Aorta (tissue), 5 donors: ENCODE data around the gene AGPAT4. TPM values are rescaled to one million over a fixed set of nuclear protein-coding genes. Genes with fewer than 3 reads are reported as not detected.

Source experiments
- ATAC-seq: fragments of 200-7000 bp; cut with Tn5 transposase; one replicate; pipeline ENCODE4 v1.9.1; 2022; ENCODE audit warnings: moderate library complexity; ENCODE audit not compliant: low FRiP score
- DNase-seq, 2 donors: peaks; one replicate each; pipeline ENCODE4 v3.0.0-alpha.2; 2020
- H3K27ac ChIP-seq, 2 donors: one replicate each; pipeline ENCODE4 v1.5.1; 2013; ENCODE audit warnings: low read length in 2 of 2, mild to moderate bottlenecking in 2 of 2, moderate library complexity in 2 of 2, control low read depth in 1 of 2, inconsistent platforms in 1 of 2, low read depth in 1 of 2
- H3K27me3 ChIP-seq, 2 donors: one replicate each; pipeline ENCODE4 v1.6.1; 2013; ENCODE audit warnings: control low read depth in 1 of 2, low read length in 1 of 2, mild to moderate bottlenecking in 1 of 2, moderate library complexity in 1 of 2; ENCODE audit not compliant: insufficient read depth in 2 of 2, control insufficient read depth in 1 of 2
- H3K36me3 ChIP-seq, 2 donors: one replicate each; pipeline ENCODE4 v1.6.1; 2013; ENCODE audit warnings: control low read depth in 1 of 2, low read length in 1 of 2, mild to moderate bottlenecking in 1 of 2; ENCODE audit not compliant: insufficient read depth in 2 of 2, control insufficient read depth in 1 of 2
- H3K4me1 ChIP-seq, 2 donors: one replicate each; pipeline ENCODE4 v1.6.1; 2013; ENCODE audit warnings: low read length in 2 of 2, control low read depth in 1 of 2, mild to moderate bottlenecking in 1 of 2, moderate library complexity in 1 of 2; ENCODE audit not compliant: insufficient read depth in 2 of 2, control insufficient read depth in 1 of 2
- H3K4me3 ChIP-seq, 2 donors: one replicate each; pipeline ENCODE4 v1.5.1; 2013; ENCODE audit warnings: low read length in 2 of 2, control low read depth in 1 of 2, mild to moderate bottlenecking in 1 of 2
- H3K9me3 ChIP-seq: one replicate; pipeline ENCODE4 v1.6.1; 2013; ENCODE audit warnings: mild to moderate bottlenecking, low read length; ENCODE audit not compliant: control insufficient read depth
- WGBS, 2 donors: extraction: QIAGEN DNeasy Blood & Tissue Kit; methylation state at CpG; one replicate each; pipeline ENCODE4 v1.1.7; 2013; 5-methylcytosine and 5-hydroxymethylcytosine counted together
- intact Hi-C, 2 donors: fragments of 100-400 bp; cut with DNase I; formaldehyde crosslinking; loops; one replicate each; pipeline versions ENCODE4 v1.14.2 to v1.15.0; 2022
- polyA plus RNA-seq, 2 donors: library from polyadenylated mRNA; stranded (reverse); fragments of 200-250 nt; gene quantifications; one replicate each; pipeline ENCODE4 v1.2.3, GENCODE V29; 2013
- total RNA-seq, 2 donors: library from RNA; stranded (reverse); fragmentation: NEBNext Ultra II Directional; extraction: Animal tissue kit (Norgen Biotek cat#: 25700); gene quantifications; one replicate each; pipeline ENCODE4 v1.2.1, GENCODE V29; 2021
- donor health status: healthy with polysubstance abuse.
- donor health status: Bipolar disorder and iron deficiency.
- donor health status: DM: no; HTN: no; CAD: no.
- donor health status: DM: no; HTN: no; CAD: no.
- donor health status: DM: yes; HTN: yes; CAD: no.

AGPAT4 gene
- total and polyA plus RNA-seq, 4 donors, result 1.0 to 17.9 (median 11.0) TPM

- no peaks in the 10 kb centered on the region for H3K9me3 ChIP-seq
- no peak overlapping the region for H3K4me3 ChIP-seq
- H3K36me3 ChIP-seq, result no peaks in the 10 kb centered on the region
- DNase-seq (no peak), ATAC-seq (peak; percentile 19)
- H3K27ac ChIP-seq, result no peak overlapping the region
- H3K27me3 ChIP-seq, result no peaks in the 10 kb centered on the region
- intact Hi-C loops, result loop anchor here (5.0 to 10.0 kb wide), 2 partner anchors 211 to 219 kb away; no protein-coding TSS in a partner anchor
- 93 to 96% methylated on average over 10 of the region's 10 CpGs for WGBS, 2 donors
- H3K4me1 ChIP-seq, result no peaks in the 10 kb centered on the region
Observed at GRCh38 chr6:161153725-161154124, 120.1 kb downstream of the AGPAT4 start.

GRCh38 chr6:161152907-161153662, 120.8 kb downstream of the AGPAT4 start:
- ATAC-seq, result peak; percentile 36
- H3K27me3 ChIP-seq, result no peaks in the 10 kb centered on the region
- H3K4me3 ChIP-seq, result no peak overlapping the region
- no peak overlapping the region for H3K27ac ChIP-seq
- peaks cover 0 to under 1% of the 10 kb centered on the region in 2 donors for H3K36me3 ChIP-seq
- no peak for DNase-seq
- H3K4me1 ChIP-seq, result no peaks in the 10 kb centered on the region
- no peaks in the 10 kb centered on the region for H3K9me3 ChIP-seq
- WGBS, 2 donors, result 94 to 95% methylated on average over 18 of the region's 18 CpGs
- intact Hi-C loops, result loop anchor here (5.0 to 10.0 kb wide), 2 partner anchors 212 to 219 kb away; no protein-coding TSS in a partner anchor

- intact Hi-C loops, result loop anchor here (5.0 to 10.0 kb wide), 2 partner anchors 212 to 220 kb away; no protein-coding TSS in a partner anchor
- WGBS, 2 donors, result 88 to 92% methylated on average over 9 of the region's 9 CpGs
- Histone ChIP-seq H3K27ac (no peak overlapping the region), H3K4me3 (no peak overlapping the region), H3K4me1 (no peaks in the 10 kb centered on the region), H3K27me3 (no peaks in the 10 kb centered on the region), H3K9me3 (no peaks in the 10 kb centered on the region), H3K36me3 (peaks cover 0 to 1% of the 10 kb centered on the region in 2 donors)
- DNase-seq (no peak), ATAC-seq (no peak)
Observed at GRCh38 chr6:161152527-161152862, 121.4 kb downstream of the AGPAT4 start.

GRCh38 chr6:161151660-161152526, 122.0 kb downstream of the AGPAT4 start:
- no peaks in the 10 kb centered on the region for H3K27me3 ChIP-seq
- no peak overlapping the region for H3K27ac ChIP-seq
- no peak overlapping the region for H3K4me3 ChIP-seq
- no peak for DNase-seq
- intact Hi-C loops, result loop anchor here (5.0 to 10.0 kb wide), 2 partner anchors 213 to 220 kb away; no protein-coding TSS in a partner anchor
- H3K4me1 ChIP-seq, result no peaks in the 10 kb centered on the region
- H3K9me3 ChIP-seq, result no peaks in the 10 kb centered on the region
- 93 to 94% methylated on average over 16 to 19 of the region's 19 CpGs for WGBS, 2 donors
- peaks cover 0 to 3% of the 10 kb centered on the region in 2 donors for H3K36me3 ChIP-seq
- ATAC-seq, result no peak

GRCh38 chr6:161151059-161151645, 122.7 kb downstream of the AGPAT4 start:
- Histone ChIP-seq H3K4me3 (no peak overlapping the region), H3K9me3 (no peaks in the 10 kb centered on the region), H3K36me3 (peaks cover 0 to 3% of the 10 kb centered on the region in 2 donors), H3K27ac (no peak overlapping the region), H3K27me3 (no peaks in the 10 kb centered on the region), H3K4me1 (no peaks in the 10 kb centered on the region)
- intact Hi-C loops, result loop anchor here (5.0 to 10.0 kb wide), 2 partner anchors 214 to 221 kb away; no protein-coding TSS in a partner anchor
- ATAC-seq, result no peak
- 95 to 96% methylated on average over 18 of the region's 18 CpGs for WGBS, 2 donors
- no peak for DNase-seq

- no peak overlapping the region for H3K27ac ChIP-seq
- intact Hi-C loops, result loop anchor here (5.0 to 10.0 kb wide), 2 partner anchors 214 to 222 kb away; no protein-coding TSS in a partner anchor
- 95% methylated on average over 8 of the region's 8 CpGs for WGBS, 2 donors
- ATAC-seq, result peak; percentile 24
- H3K4me3 ChIP-seq, result no peak overlapping the region
- H3K36me3 ChIP-seq, result peaks cover 0 to 3% of the 10 kb centered on the region in 2 donors
- no peak for DNase-seq
- H3K27me3 ChIP-seq, result no peaks in the 10 kb centered on the region
- H3K9me3 ChIP-seq, result no peaks in the 10 kb centered on the region
- H3K4me1 ChIP-seq, result no peaks in the 10 kb centered on the region
Observed at GRCh38 chr6:161150566-161150965, 123.3 kb downstream of the AGPAT4 start.

- Histone ChIP-seq H3K27me3 (no peaks in the 10 kb centered on the region), H3K36me3 (peaks cover 0 to 3% of the 10 kb centered on the region in 2 donors), H3K4me3 (no peak overlapping the region), H3K9me3 (no peaks in the 10 kb centered on the region), H3K27ac (no peak overlapping the region), H3K4me1 (no peaks in the 10 kb centered on the region)
- ATAC-seq, result no peak
- WGBS, 2 donors, result 92 to 95% methylated on average over 5 of the region's 5 CpGs
- intact Hi-C loops, result loop anchor here (5.0 to 10.0 kb wide), 2 partner anchors 215 to 222 kb away; no protein-coding TSS in a partner anchor
- DNase-seq, result no peak
Observed at GRCh38 chr6:161150136-161150535, 123.7 kb downstream of the AGPAT4 start.

GRCh38 chr6:161143663-161144430, 130.0 kb downstream of the AGPAT4 start:
- Histone ChIP-seq H3K36me3 (peaks cover 0 to 3% of the 10 kb centered on the region in 2 donors), H3K27ac (no peak overlapping the region), H3K27me3 (no peaks in the 10 kb centered on the region), H3K4me1 (no peaks in the 10 kb centered on the region), H3K9me3 (no peaks in the 10 kb centered on the region), H3K4me3 (no peak overlapping the region)
- intact Hi-C loops, result no loop called here
- ATAC-seq (no peak), DNase-seq (no peak)
- WGBS, 2 donors, result 94% methylated on average over 11 of the region's 11 CpGs
